ENCODE measurements around the gene CCNG2.

DNA sequence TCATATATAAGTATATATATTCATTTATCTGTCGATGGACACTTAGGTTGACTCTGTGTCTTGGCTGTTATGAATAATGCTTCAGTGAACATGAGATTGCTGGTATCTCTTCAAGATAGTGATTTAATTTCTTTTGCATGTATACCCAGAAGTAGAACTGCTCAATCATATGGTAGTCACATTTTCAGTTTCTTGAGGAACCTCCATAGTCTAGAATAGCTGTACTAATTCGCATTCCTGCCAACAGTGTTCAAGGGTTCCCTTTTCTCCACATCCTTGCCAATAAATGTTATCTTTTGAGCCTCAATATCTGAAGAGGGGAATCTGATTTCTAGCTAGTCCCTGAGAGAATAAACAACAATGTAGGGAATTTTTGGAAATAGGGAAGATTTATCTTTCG, 32.4 kb upstream of the CCNG2 start:
- TF ChIP-seq, protein P1, sequence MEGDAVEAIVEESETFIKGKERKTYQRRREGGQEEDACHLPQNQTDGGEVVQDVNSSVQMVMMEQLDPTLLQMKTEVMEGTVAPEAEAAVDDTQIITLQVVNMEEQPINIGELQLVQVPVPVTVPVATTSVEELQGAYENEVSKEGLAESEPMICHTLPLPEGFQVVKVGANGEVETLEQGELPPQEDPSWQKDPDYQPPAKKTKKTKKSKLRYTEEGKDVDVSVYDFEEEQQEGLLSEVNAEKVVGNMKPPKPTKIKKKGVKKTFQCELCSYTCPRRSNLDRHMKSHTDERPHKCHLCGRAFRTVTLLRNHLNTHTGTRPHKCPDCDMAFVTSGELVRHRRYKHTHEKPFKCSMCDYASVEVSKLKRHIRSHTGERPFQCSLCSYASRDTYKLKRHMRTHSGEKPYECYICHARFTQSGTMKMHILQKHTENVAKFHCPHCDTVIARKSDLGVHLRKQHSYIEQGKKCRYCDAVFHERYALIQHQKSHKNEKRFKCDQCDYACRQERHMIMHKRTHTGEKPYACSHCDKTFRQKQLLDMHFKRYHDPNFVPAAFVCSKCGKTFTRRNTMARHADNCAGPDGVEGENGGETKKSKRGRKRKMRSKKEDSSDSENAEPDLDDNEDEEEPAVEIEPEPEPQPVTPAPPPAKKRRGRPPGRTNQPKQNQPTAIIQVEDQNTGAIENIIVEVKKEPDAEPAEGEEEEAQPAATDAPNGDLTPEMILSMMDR (IDR thresholded peaks at IDR 0.05; ENCODE audit: insufficient read depth, low read length, poor library complexity, severe bottlenecking) = no peak
- no peak for TF ChIP-seq EZH2phosphoT487 (conservative IDR thresholded peaks at IDR 0.05; ENCODE audit: low read length)
